G401.6 (cell line): ENCODE measurements around the gene KAT2A.

Experiments
- FAIRE-seq: peaks from 2 replicates; lab custom pipeline; 2012; peaks lifted over from hg19 to GRCh38; lab: Jason Lieb, UNC

KAT2A gene

GRCh38 chr17:42092939-42093338, 28.2 kb downstream of the KAT2A start:
- FAIRE-seq = no peak

DNA sequence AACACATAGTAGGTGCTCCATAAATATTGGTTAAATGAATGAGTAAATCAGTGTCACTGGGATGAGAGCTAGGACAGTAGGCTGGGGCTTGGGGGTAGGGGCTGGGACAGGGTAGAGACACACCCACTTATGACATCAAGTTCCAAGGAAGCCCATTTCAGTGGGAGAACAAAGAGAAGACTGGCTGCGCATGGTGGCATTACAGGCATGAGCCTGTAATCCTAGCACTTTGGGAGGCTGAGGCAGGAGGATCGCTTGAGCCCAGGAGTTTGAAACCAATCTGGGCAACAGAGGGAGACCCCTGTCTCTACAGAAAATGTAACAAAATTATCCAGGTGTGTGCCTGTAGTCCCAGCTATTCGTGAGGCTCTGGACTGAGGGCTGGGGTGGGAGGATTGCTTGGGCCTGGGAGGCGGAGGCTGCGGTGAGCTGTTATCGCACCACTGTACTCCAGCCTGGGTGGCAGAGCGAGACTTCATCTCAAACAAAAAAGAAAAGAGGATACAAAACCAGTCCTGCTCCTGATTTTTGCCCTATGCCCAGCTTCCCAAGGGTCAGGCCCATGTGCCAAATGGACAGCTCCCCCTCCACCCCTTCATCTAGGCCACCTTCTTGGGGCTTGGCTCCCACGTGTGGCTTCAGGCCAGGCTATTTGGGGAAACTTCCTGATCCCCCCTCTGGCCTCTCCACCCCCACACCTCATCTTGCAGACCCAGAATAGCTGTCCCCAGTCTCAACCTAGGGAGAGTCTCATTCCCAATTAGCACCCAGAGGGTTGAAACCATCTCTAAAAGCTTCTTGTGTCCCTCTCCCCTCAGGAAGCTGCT, 30.0 kb downstream of the KAT2A start:
- no peak for FAIRE-seq

- FAIRE-seq = no peak
These were observed 32.4 kb downstream of the KAT2A start for GRCh38 chr17:42088736-42089135.

DNA sequence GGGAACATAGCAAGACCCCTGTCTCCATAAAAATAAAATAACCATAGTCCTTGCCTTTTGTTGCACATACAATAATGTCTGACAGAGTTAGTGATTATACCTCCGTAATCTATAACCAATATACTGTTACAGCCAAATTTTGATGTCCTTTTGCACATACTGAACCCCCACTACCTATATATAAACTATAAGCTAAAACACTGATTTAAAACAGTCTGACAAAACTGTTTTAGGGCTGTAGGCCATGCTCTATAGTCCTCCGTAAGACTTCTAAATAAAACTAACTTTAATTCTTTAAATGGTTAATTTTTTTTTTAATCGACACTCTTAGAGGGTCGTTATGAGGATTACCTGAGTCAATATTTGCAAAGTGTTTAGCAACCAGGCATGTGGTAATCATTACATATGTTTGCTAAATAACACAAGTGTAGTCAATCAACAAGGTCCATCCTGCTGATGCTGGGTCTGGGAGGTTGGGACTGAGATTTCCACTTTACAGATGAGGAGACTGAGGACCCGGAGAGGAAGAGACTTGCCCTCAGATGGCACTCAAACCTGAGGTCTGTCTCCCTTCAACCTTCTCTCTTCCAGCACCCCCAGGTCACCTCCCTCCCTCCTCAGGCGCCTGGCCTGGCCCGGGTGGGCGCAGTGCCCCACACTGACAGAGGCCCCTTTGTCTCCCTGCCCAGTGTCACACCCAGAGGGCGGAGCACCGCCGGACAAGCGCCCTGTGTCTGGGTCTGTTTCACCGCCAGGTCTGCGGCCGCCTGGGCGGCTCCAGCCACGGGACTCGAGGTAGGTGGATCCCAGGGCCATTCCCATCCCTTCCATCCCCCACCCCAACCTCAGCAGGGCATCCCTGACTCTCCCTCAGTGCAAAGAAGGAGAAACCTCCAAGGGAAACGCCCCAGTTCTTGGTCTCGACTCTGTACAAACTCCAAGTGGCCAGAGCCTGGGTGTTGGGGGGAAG, 33.1 kb downstream of the KAT2A start:
- FAIRE-seq = no peak

- no peak for FAIRE-seq
These were observed 34.0 kb downstream of the KAT2A start for GRCh38 chr17:42087042-42087701.

GRCh38 chr17:42081516-42082129, 39.5 kb downstream of the KAT2A start:
- no peak for FAIRE-seq

GRCh38 chr17:42079541-42079940, 41.6 kb downstream of the KAT2A start:
- FAIRE-seq = no peak

- no peak for FAIRE-seq
These were observed 42.6 kb downstream of the KAT2A start for GRCh38 chr17:42078396-42079043.

DNA sequence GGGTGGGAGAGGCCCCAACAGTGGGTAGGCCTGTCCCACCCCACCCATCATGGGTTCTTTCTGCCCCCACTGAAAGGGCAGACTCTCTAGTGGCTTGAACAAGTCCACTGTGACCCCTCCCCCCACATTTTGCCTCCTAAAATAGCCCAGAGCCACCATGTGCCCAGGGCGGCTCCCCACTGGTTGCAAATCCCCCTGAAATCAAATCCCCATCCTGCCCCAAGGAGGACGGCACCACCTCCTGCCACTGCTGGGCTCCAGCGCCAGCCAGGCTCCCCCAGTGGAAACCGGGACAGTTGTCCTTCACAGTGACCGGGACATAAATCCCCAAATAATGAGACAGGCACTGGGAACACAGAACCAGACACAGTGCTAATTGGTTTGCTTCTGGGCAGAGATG, 43.4 kb downstream of the KAT2A start:
- FAIRE-seq = no peak

- no peak for FAIRE-seq
These were observed 44.2 kb downstream of the KAT2A start for GRCh38 chr17:42076797-42077559.

DNA sequence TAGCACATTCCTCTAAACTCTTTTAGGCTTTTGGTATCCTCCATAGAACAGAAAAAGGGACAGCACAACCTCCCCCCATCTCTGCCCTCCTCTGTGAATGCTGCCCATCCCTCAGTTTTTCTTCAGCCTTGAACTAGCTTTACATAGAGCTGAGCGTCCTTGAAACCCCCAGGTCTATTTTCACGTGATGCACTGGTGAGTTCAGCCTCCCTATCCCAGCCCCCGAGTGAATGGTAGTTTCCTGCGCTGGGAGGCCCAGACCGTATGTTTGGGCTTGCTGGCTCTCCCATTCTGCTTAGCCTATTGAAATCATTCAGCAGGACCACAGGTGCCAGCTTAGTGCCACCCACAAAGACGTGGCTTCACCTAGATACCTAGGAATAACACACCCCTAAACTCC, 45.4 kb downstream of the KAT2A start:
- no peak for FAIRE-seq

- FAIRE-seq = no peak
These were observed 48.6 kb downstream of the KAT2A start for GRCh38 chr17:42072323-42073187.

- FAIRE-seq = no peak
These were observed 49.4 kb downstream of the KAT2A start for GRCh38 chr17:42071810-42072209.

DNA sequence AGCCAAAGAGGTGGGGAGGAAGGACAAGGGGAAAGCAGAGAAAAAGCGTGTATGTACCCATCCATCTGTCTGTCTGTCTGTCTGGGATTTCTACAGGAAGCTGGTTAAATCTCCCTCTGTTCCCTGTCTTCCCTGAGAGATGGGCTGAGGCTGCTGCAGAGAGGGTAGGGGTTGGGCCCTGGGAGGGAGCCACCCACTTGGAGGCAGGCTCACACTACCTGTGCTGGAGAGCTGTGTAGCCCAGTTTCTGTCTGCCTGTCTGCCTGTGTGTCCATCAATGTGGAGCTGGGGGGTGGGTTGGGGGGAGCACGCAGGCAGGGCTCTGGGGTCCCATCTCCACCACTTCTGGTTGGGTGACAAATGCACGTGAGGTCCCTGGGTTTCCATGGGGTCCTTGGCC, 52.2 kb downstream of the KAT2A start:
- no peak for FAIRE-seq

- peak; percentile 50 for FAIRE-seq
These were observed 53.6 kb downstream of the KAT2A start for GRCh38 chr17:42067371-42068091.

DNA sequence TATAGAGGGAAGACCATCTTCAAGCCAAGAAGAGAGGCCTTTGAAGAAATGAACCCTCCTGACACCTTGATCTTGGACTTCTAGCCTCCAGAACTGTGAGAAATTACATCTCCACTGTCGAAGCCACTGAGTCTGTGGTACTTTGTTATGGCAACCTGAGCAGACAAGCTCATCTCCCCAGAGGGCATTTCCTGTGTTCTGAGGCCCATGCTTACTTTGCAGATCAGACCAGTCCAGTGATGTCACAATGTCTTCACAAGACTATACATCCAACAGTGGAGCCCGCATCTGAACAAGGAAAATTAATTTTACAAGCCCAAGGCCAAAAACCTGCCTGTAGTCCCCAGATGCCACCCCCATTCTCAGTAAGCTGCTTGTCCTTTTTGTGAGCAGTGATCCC, 56.0 kb downstream of the KAT2A start:
- no peak for FAIRE-seq
